Measurements from ENCODE around the gene ZBTB7A.
A peak's percentile ranks its signal among the peaks of the same experiment; 100 is the strongest.

ZBTB7A gene

GRCh38 chr19:4094291-4094690, 27.6 kb upstream of the ZBTB7A start:
- DNase-seq (ENCODE audit: low read depth): no peak

GRCh38 chr19:4093643-4094175, 27.0 kb upstream of the ZBTB7A start:
- DNase-seq (ENCODE audit: low read depth): no peak

- no peak for DNase-seq (ENCODE audit: low read depth)
Observed at GRCh38 chr19:4090356-4091220, 23.9 kb upstream of the ZBTB7A start.

GRCh38 chr19:4089946-4090345, 23.2 kb upstream of the ZBTB7A start:
- no peak for DNase-seq (ENCODE audit: low read depth)

- no peak for DNase-seq (ENCODE audit: low read depth)
Observed at GRCh38 chr19:4089400-4089908, 22.8 kb upstream of the ZBTB7A start.

GRCh38 chr19:4088975-4089374, 22.3 kb upstream of the ZBTB7A start:
- DNase-seq (ENCODE audit: low read depth): no peak

- DNase-seq (ENCODE audit: low read depth): no peak
Observed at GRCh38 chr19:4087787-4088679, 21.3 kb upstream of the ZBTB7A start.

- DNase-seq (ENCODE audit: low read depth): no peak
Observed at GRCh38 chr19:4086411-4086867, 19.7 kb upstream of the ZBTB7A start.

- DNase-seq (ENCODE audit: low read depth): no peak
Observed at GRCh38 chr19:4084547-4084877, 17.8 kb upstream of the ZBTB7A start.

GRCh38 chr19:4083677-4084546, 17.2 kb upstream of the ZBTB7A start:
- DNase-seq (ENCODE audit: low read depth): no peak

- no peak for DNase-seq (ENCODE audit: low read depth)
Observed at GRCh38 chr19:4082172-4082571, 15.5 kb upstream of the ZBTB7A start.

GRCh38 chr19:4081441-4082129, 14.9 kb upstream of the ZBTB7A start:
- DNase-seq (ENCODE audit: low read depth): no peak

GRCh38 chr19:4080473-4080872, 13.8 kb upstream of the ZBTB7A start:
- no peak for DNase-seq (ENCODE audit: low read depth)

GRCh38 chr19:4077800-4078684, 11.3 kb upstream of the ZBTB7A start:
- peak; percentile 56 for DNase-seq (ENCODE audit: low read depth)

- no peak for DNase-seq (ENCODE audit: low read depth)
Observed at GRCh38 chr19:4077007-4077374, 10.3 kb upstream of the ZBTB7A start.

- no peak for DNase-seq (ENCODE audit: low read depth)
Observed at GRCh38 chr19:4075373-4075772, 8.7 kb upstream of the ZBTB7A start.

GRCh38 chr19:4071610-4072009, 4.9 kb upstream of the ZBTB7A start:
- no peak for DNase-seq (ENCODE audit: low read depth)

- DNase-seq (ENCODE audit: low read depth): no peak
Observed at GRCh38 chr19:4069331-4069959, 2.7 kb upstream of the ZBTB7A start.
